K562 (cell line): ENCODE measurements around the gene SLC7A10.

Source experiments
- ARID2 ChIP-seq: fragments of 450-650 bp; IDR thresholded peaks from 2 replicates; pipeline ENCODE4 v1.6.1; 2017; ENCODE audit warnings: antibody characterized with exemption, mild to moderate bottlenecking
- CTCF ChIP-seq, 3 experiments: IDR thresholded peaks in 2 of 3; conservative IDR thresholded peaks in 1 of 3; 2 replicates each; pipeline ENCODE4 v1.5.1; 2011 to 2012; ENCODE audit warnings: low read length in 3 of 3, mild to moderate bottlenecking in 3 of 3, control low read depth in 2 of 3, improper control_type of control experiment in 1 of 3, inconsistent platforms in 1 of 3, low read depth in 1 of 3, mixed read lengths in 1 of 3, moderate library complexity in 1 of 3; ENCODE audit not compliant: insufficient read depth in 2 of 3
- ELK3 ChIP-seq: fragments of 450-650 bp; formaldehyde crosslinking; IDR thresholded peaks from 2 replicates; pipeline ENCODE4 v1.4.0; 2020; ENCODE audit warnings: mild to moderate bottlenecking
- GATA2 ChIP-seq: sonication (generic); formaldehyde crosslinking; IDR thresholded peaks from 2 replicates; pipeline ENCODE4 v1.4.0; 2020; ENCODE audit warnings: mild to moderate bottlenecking, missing genetic modification reagents
- KLF10 ChIP-seq: fragments of 250-450 bp; sonication (Bioruptor Pico); IDR thresholded peaks from 2 replicates; pipeline ENCODE4 v1.6.1; 2021; ENCODE audit warnings: matching md5 sums
- MYBL2 ChIP-seq, 2 experiments: fragments of 450-650 bp in 1 of 2; sonication (generic) in 1 of 2; formaldehyde crosslinking in 1 of 2; IDR thresholded peaks; 2 replicates each; pipeline versions ENCODE4 v1.6.1 to v1.8.1; 2017 to 2022; ENCODE audit warnings: borderline replicate concordance in 1 of 2, inconsistent platforms in 1 of 2, low read depth in 1 of 2, mild to moderate bottlenecking in 1 of 2, missing genetic modification reagents in 1 of 2, moderate library complexity in 1 of 2
- NR3C1 ChIP-seq: sonication (generic); formaldehyde crosslinking; IDR thresholded peaks from 2 replicates; pipeline ENCODE4 v1.8.1; 2022; ENCODE audit warnings: missing genetic modification reagents
- POLR2AphosphoS5 ChIP-seq: IDR thresholded peaks from 2 replicates; pipeline ENCODE4 v1.6.1; 2011; ENCODE audit warnings: mild to moderate bottlenecking, low read depth, low read length, moderate library complexity; ENCODE audit not compliant: control insufficient read depth, insufficient read depth
- RBM39 ChIP-seq: fragments of 200-400 bp; formaldehyde crosslinking; optimal IDR thresholded peaks from 2 replicates; pipeline ENCODE3; 2018; ENCODE audit warnings: low read depth, low read length
- ZNF830 ChIP-seq: fragments of 250-450 bp; sonication (Bioruptor Pico); IDR thresholded peaks from 2 replicates; pipeline ENCODE4 v1.5.0; 2021; ENCODE audit warnings: mild to moderate bottlenecking

GRCh38 chr19:33193269-33193864 is 32.3 kb downstream of the SLC7A10 start:
- TF ChIP-seq KLF10 (CRISPR knock-in tag) (no peak), ZNF830 (CRISPR knock-in tag) (no peak), NR3C1 (CRISPR knock-in tag) (no peak), POLR2AphosphoS5 (no peak), ELK3 (CRISPR knock-in tag) (no peak), GATA2 (CRISPR knock-in tag) (no peak), ARID2 (no peak), CTCF (IDR thresholded peaks at IDR 0.05 in 2 of 3, conservative IDR thresholded peaks at IDR 0.05 in 1 of 3; ENCODE audit: insufficient read depth in 2 of 3, low read depth in 1 of 3, low read length in 3 of 3) (no peak), MYBL2 (IDR thresholded peaks at IDR 0.05; ENCODE audit: low read depth) (no peak), MYBL2 (CRISPR knock-in tag; IDR thresholded peaks at IDR 0.05; ENCODE audit: borderline replicate concordance) (no peak), RBM39 (no peak)
